ENCODE data around the gene CYLD.

GRCh38 chr16:50814541-50814940 is 72.7 kb downstream of the CYLD start:
- TF ChIP-seq CTCF (IDR thresholded peaks at IDR 0.05), result no peak
- TF ChIP-seq POLR2A (IDR thresholded peaks at IDR 0.05), result no peak
